ENCODE results near the gene C1orf198.

DNA sequence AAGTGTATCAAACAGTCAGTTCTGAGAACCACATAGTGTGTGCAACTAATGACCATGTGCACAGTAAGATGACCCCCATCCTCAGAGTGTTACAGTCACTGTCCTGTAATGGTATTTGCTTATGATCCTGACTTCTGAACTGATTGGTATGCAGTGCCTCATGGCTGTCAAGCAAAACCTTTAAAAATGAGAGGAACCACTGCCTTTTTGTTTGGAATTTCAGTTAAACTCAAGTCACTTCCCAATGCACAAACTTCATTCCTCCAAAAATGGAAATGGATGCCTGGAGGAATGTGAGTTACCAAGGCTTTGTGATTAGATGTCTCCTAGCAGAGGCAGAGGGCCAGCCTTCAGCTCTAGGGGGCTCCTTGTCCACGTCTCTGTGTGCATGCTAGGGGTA is 10.5 kb downstream of the C1orf198 start:
- TF ChIP-seq, protein P1, sequence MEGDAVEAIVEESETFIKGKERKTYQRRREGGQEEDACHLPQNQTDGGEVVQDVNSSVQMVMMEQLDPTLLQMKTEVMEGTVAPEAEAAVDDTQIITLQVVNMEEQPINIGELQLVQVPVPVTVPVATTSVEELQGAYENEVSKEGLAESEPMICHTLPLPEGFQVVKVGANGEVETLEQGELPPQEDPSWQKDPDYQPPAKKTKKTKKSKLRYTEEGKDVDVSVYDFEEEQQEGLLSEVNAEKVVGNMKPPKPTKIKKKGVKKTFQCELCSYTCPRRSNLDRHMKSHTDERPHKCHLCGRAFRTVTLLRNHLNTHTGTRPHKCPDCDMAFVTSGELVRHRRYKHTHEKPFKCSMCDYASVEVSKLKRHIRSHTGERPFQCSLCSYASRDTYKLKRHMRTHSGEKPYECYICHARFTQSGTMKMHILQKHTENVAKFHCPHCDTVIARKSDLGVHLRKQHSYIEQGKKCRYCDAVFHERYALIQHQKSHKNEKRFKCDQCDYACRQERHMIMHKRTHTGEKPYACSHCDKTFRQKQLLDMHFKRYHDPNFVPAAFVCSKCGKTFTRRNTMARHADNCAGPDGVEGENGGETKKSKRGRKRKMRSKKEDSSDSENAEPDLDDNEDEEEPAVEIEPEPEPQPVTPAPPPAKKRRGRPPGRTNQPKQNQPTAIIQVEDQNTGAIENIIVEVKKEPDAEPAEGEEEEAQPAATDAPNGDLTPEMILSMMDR (conservative IDR thresholded peaks at IDR 0.05), result no peak
- no peak for TF ChIP-seq EZH2 (IDR thresholded peaks at IDR 0.05; ENCODE audit: low read depth)
